Endothelial cell of umbilical vein (primary cell): ENCODE data around the gene R3HDML. TPM values are rescaled to one million over a fixed set of nuclear protein-coding genes. Genes with fewer than 3 reads are reported as not detected.

Experiments used
- BruUV-seq: library from RNA; stranded (reverse); fragments of 400-500 nt; replicated peaks from 2 replicates; lab custom pipeline; 2021; lab: Mats Ljungman, UMichigan
- CTCF ChIA-PET: fragments of 300-600, 350-600 bp; sonication (Branson Sonifier 250); formaldehyde crosslinking; loops from one replicate; lab custom pipeline; 2021; ENCODE audit warnings: antibody characterized with exemption, inconsistent platforms; lab: Charles Lee
- POLR2A ChIA-PET: fragments of 300-600, 350-600 bp; sonication (Branson Sonifier 250); formaldehyde crosslinking; loops from one replicate; lab custom pipeline; 2021; ENCODE audit warnings: antibody characterized with exemption, inconsistent platforms; lab: Charles Lee
- DNase-seq: peaks from one replicate; pipeline ENCODE4 v3.0.0-alpha.2; 2011; ENCODE audit warnings: low read depth, low spot score
- FAIRE-seq: peaks from 2 replicates; lab custom pipeline; 2011; peaks lifted over from hg19 to GRCh38; lab: Jason Lieb, UNC
- H2AFZ ChIP-seq: 2 replicates; pipeline ENCODE4 v1.6.0; 2012; ENCODE audit warnings: low read depth, low read length, control low read depth, inconsistent platforms
- H3K27ac ChIP-seq: 2 replicates; pipeline ENCODE4 v1.5.1; 2011; ENCODE audit warnings: low read depth, mild to moderate bottlenecking, control low read depth, low read length, moderate library complexity; ENCODE audit not compliant: insufficient read depth
- H3K27me3 ChIP-seq, 2 experiments: 2 replicates each; pipeline versions ENCODE4 v1.6.0 to v1.6.1; 2011; ENCODE audit warnings: low read length in 2 of 2, mixed read lengths in 1 of 2; ENCODE audit not compliant: control insufficient read depth in 2 of 2, insufficient read depth in 2 of 2
- H3K36me3 ChIP-seq, 2 experiments: 2 replicates in 1 of 2; 3 replicates in 1 of 2; pipeline ENCODE4 v1.5.1; 2011; ENCODE audit warnings: low read length in 2 of 2, mild to moderate bottlenecking in 1 of 2, moderate library complexity in 1 of 2; ENCODE audit not compliant: control insufficient read depth in 2 of 2, insufficient read depth in 2 of 2; ENCODE audit errors: extremely low read depth in 1 of 2
- H3K4me1 ChIP-seq: 3 replicates; pipeline ENCODE4 v1.5.1; 2011; ENCODE audit warnings: mild to moderate bottlenecking, low read length; ENCODE audit not compliant: control insufficient read depth, insufficient read depth; ENCODE audit errors: extremely low read depth
- H3K4me2 ChIP-seq: 2 replicates; pipeline ENCODE4 v1.6.1; 2011; ENCODE audit warnings: low read length, control low read depth, mixed read lengths; ENCODE audit not compliant: insufficient read depth
- H3K4me3 ChIP-seq, 3 experiments: fragments of 200-600 bp in 1 of 3; sonication (generic), shearing (Covaris generic) in 1 of 3; replicated peaks in 1 of 3; 2 replicates each; pipeline ENCODE4 v1.5.1; 2011 to 2016; ENCODE audit warnings: control low read depth in 3 of 3, low read length in 3 of 3, mild to moderate bottlenecking in 2 of 3, inconsistent platforms in 1 of 3, low read depth in 1 of 3, moderate library complexity in 1 of 3; ENCODE audit not compliant: insufficient read depth in 1 of 3
- H3K79me2 ChIP-seq: 2 replicates; pipeline ENCODE4 v1.6.0; 2012; ENCODE audit warnings: low read length, inconsistent platforms; ENCODE audit not compliant: control insufficient read depth, insufficient read depth
- H3K9ac ChIP-seq: replicated peaks from 2 replicates; pipeline ENCODE3; 2011; ENCODE audit warnings: low read length, control low read depth; ENCODE audit not compliant: insufficient read depth; ENCODE audit errors: extremely low read depth
- H3K9me1 ChIP-seq: replicated peaks from 3 replicates; pipeline ENCODE4 v1.6.0; 2011; ENCODE audit warnings: mild to moderate bottlenecking, low read length; ENCODE audit not compliant: control insufficient read depth, insufficient read depth; ENCODE audit errors: extremely low read depth
- H3K9me3 ChIP-seq: replicated peaks from 2 replicates; pipeline ENCODE4 v1.5.1; 2012; ENCODE audit warnings: low read length, inconsistent platforms; ENCODE audit not compliant: control insufficient read depth, insufficient read depth
- H4K20me1 ChIP-seq: replicated peaks from 2 replicates; pipeline ENCODE3; 2011; ENCODE audit warnings: mild to moderate bottlenecking, low read length; ENCODE audit not compliant: control insufficient read depth, insufficient read depth; ENCODE audit errors: extremely low read depth
- CTCF ChIP-seq, 2 donors: IDR thresholded peaks; 1 replicate in 1 of 2; 2 replicates in 1 of 2; pipeline ENCODE4 v1.5.1; 2011; ENCODE audit warnings: low read length in 2 of 2, mild to moderate bottlenecking in 2 of 2, moderate library complexity in 2 of 2, control low read depth in 1 of 2, inconsistent platforms in 1 of 2, low read depth in 1 of 2; ENCODE audit not compliant: insufficient read depth in 1 of 2; ENCODE audit errors: extremely low read depth in 1 of 2
- EZH2 ChIP-seq: IDR thresholded peaks from 2 replicates; pipeline ENCODE4 v1.6.1; 2012; ENCODE audit warnings: borderline replicate concordance, low read depth, mild to moderate bottlenecking, moderate library complexity, low read length, inconsistent platforms; ENCODE audit not compliant: severe bottlenecking
- FOS ChIP-seq: IDR thresholded peaks from 2 replicates; pipeline ENCODE4 v1.6.1; 2011; ENCODE audit warnings: mild to moderate bottlenecking, low read length, moderate library complexity, borderline replicate concordance; ENCODE audit not compliant: insufficient read depth
- GATA2 ChIP-seq: IDR thresholded peaks from 2 replicates; pipeline ENCODE4 v1.7.0; 2011; ENCODE audit warnings: low read depth, mild to moderate bottlenecking, moderate library complexity, mixed read lengths, low read length; ENCODE audit not compliant: insufficient read length, insufficient read depth
- JUN ChIP-seq: IDR thresholded peaks from 2 replicates; pipeline ENCODE4 v1.6.1; 2011; ENCODE audit warnings: borderline replicate concordance, low read depth; ENCODE audit not compliant: insufficient read length, insufficient read depth
- MAX ChIP-seq: IDR thresholded peaks from 2 replicates; pipeline ENCODE4 v1.6.1; 2011; ENCODE audit not compliant: insufficient read depth, insufficient read length
- MYC ChIP-seq: IDR thresholded peaks from one replicate; pipeline ENCODE4 v1.6.1; 2011; ENCODE audit warnings: mild to moderate bottlenecking, low read depth, low read length
- POLR2A ChIP-seq: IDR thresholded peaks from 2 replicates; pipeline ENCODE4 v1.6.1; 2012; ENCODE audit warnings: low read depth, mild to moderate bottlenecking, control low read depth, low read length
- POLR2AphosphoS5 ChIP-seq: IDR thresholded peaks from 2 replicates; pipeline ENCODE4 v1.6.1; 2012; ENCODE audit warnings: low read depth, mild to moderate bottlenecking, control low read depth, low read length, moderate library complexity; ENCODE audit not compliant: insufficient read depth
- dilution Hi-C: fragments of 300-500 bp; cut with MboI; formaldehyde crosslinking; loops from one replicate; pipeline ENCODE4 v1.15.0; 2019; ENCODE audit warnings: low sequenced_read_pairs; ENCODE audit not compliant: extremely low pct_ligation_motif_present
- intact Hi-C: fragments of 100-400 bp; cut with micrococcal nuclease; formaldehyde crosslinking; loops from one replicate; pipeline ENCODE4 v1.10.0; 2022
- polyA plus RNA-seq, 4 experiments: library from polyadenylated mRNA; depleted of rRNA in 3 of 4; stranded (reverse) in 3 of 4; unstranded in 1 of 4; fragments of >200 nt; gene quantifications; 2 replicates each; pipeline versions ENCODE4 v1.2.1 to v1.2.3, GENCODE V29; 2011 to 2012; ENCODE audit warnings: missing spikeins in 1 of 4
- total RNA-seq: library from RNA; stranded (reverse); gene quantifications from 2 replicates; pipeline ENCODE4 v1.2.3, GENCODE V29; 2021

The R3HDML gene
- total and polyA plus RNA-seq, 2 donors (not counting 3 experiments of a cell fraction or from before 2014, with no cell fraction given), result not detected

- POLR2A ChIA-PET, result no interaction called here
- no peak for FAIRE-seq
- no TSS peak for BruUV-seq
- Histone ChIP-seq H4K20me1 (no peaks in the 10 kb centered on the region), H3K9me3 (no peaks in the 10 kb centered on the region), H3K36me3 (no peaks in the 10 kb centered on the region), H3K27ac (no peak overlapping the region), H2AFZ (no peak overlapping the region), H3K4me2 (no peak overlapping the region), H3K4me3 (no peak overlapping the region), H3K79me2 (no peaks in the 10 kb centered on the region), H3K9me1 (no peaks in the 10 kb centered on the region), H3K9ac (no peak overlapping the region), H3K4me1 (no peaks in the 10 kb centered on the region), H3K27me3 (no peaks in the 10 kb centered on the region)
- TF ChIP-seq MAX (no peak), CTCF (IDR thresholded peaks at IDR 0.05; ENCODE audit: extremely low read depth in 1 of 2, insufficient read depth in 1 of 2, low read depth in 1 of 2, low read length in 2 of 2) (no peak), POLR2A (no peak), POLR2AphosphoS5 (no peak), FOS (no peak), GATA2 (no peak), JUN (no peak), EZH2 (no peak), MYC (no peak)
- dilution Hi-C loops, result no loop called here
- CTCF ChIA-PET, result interaction anchor here (1.6 kb wide), 1 partner anchor 13 kb away, joined by 7 read pairs; the partner anchor contains the start of gene FITM2
- intact Hi-C loops, result no loop called here
- no peak for DNase-seq
These were observed 12.5 kb upstream of the R3HDML start for GRCh38 chr20:44324343-44324742.
